GM23248 (cell line): ENCODE measurements around the gene LURAP1L. TPM values are rescaled to one million over a fixed set of nuclear protein-coding genes. Genes with fewer than 3 reads are reported as not detected.

ENCODE experiments used
- DNase-seq: peaks from one replicate; pipeline ENCODE4 v3.0.0-alpha.2; 2015
- H2AFZ ChIP-seq: fragments of 200-600 bp; sonication (generic); 2 replicates; pipeline ENCODE4 v1.6.1; 2016; ENCODE audit warnings: antibody characterized with exemption
- H3F3A ChIP-seq: fragments of 200-600 bp; sonication (generic); 2 replicates; pipeline ENCODE4 v1.6.1; 2016; ENCODE audit warnings: mild to moderate bottlenecking, antibody characterized with exemption, mixed run types; ENCODE audit not compliant: insufficient read depth
- H3K27ac ChIP-seq: fragments of 200-600 bp; sonication (generic); 2 replicates; pipeline ENCODE4 v1.5.1; 2016; ENCODE audit warnings: mild to moderate bottlenecking
- H3K27me3 ChIP-seq: fragments of 200-600 bp; sonication (generic); replicated peaks from 2 replicates; pipeline ENCODE4 v1.6.1; 2016; ENCODE audit warnings: mild to moderate bottlenecking; ENCODE audit not compliant: insufficient read depth
- H3K36me3 ChIP-seq: fragments of 200-600 bp; sonication (generic); 2 replicates; pipeline ENCODE4 v1.6.1; 2016; ENCODE audit warnings: low read depth, mild to moderate bottlenecking
- H3K4me1 ChIP-seq: fragments of 200-600 bp; sonication (generic); 2 replicates; pipeline ENCODE4 v1.6.1; 2016; ENCODE audit warnings: mild to moderate bottlenecking; ENCODE audit not compliant: insufficient read depth
- H3K4me2 ChIP-seq: fragments of 200-600 bp; sonication (generic); one replicate; pipeline ENCODE4 v1.6.1; 2016; ENCODE audit warnings: mild to moderate bottlenecking; ENCODE audit not compliant: unreplicated experiment
- H3K4me3 ChIP-seq: fragments of 200-600 bp; sonication (generic); 2 replicates; pipeline ENCODE4 v1.5.1; 2016; ENCODE audit warnings: mild to moderate bottlenecking
- H3K79me2 ChIP-seq: fragments of 200-600 bp; sonication (generic); 2 replicates; pipeline ENCODE4 v1.6.1; 2016; ENCODE audit warnings: mild to moderate bottlenecking; ENCODE audit not compliant: insufficient read depth
- H3K9ac ChIP-seq: fragments of 200-600 bp; sonication (generic); 2 replicates; pipeline ENCODE4 v1.6.1; 2016; ENCODE audit warnings: mild to moderate bottlenecking
- H3K9me2 ChIP-seq: fragments of 200-600 bp; sonication (generic); 2 replicates; pipeline ENCODE4 v1.6.1; 2016; ENCODE audit warnings: mixed run types, mild to moderate bottlenecking, moderate library complexity; ENCODE audit not compliant: insufficient read depth
- H3K9me3 ChIP-seq: fragments of 200-600 bp; sonication (generic); one replicate; pipeline ENCODE4 v1.6.1; 2017; ENCODE audit warnings: low read depth
- H4K20me1 ChIP-seq: fragments of 200-600 bp; sonication (generic); 2 replicates; pipeline ENCODE4 v1.6.0; 2016; ENCODE audit not compliant: insufficient read depth
- EZH2 ChIP-seq: fragments of 200-600 bp; sonication (generic); IDR thresholded peaks from 2 replicates; pipeline ENCODE4 v1.6.1; 2018; ENCODE audit warnings: antibody characterized with exemption, mild to moderate bottlenecking; ENCODE audit not compliant: insufficient read depth, poor library complexity, severe bottlenecking
- EZH2phosphoT487 ChIP-seq: fragments of 200-600 bp; sonication (generic); IDR thresholded peaks from 2 replicates; pipeline ENCODE4 v1.6.1; 2018; ENCODE audit warnings: antibody characterized with exemption, moderate library complexity, mild to moderate bottlenecking, low read depth; ENCODE audit not compliant: insufficient read depth
- WGBS, 2 experiments: methylation state at CpG; one replicate each; pipeline ENCODE4 v1.1.6; 2015 to 2017; ENCODE audit warnings: low lambda C conversion rate in 2 of 2, low coverage in 1 of 2; ENCODE audit errors: missing lambda C conversion rate in 2 of 2; 5-methylcytosine and 5-hydroxymethylcytosine counted together
- in situ Hi-C: fragments of 300-500 bp; cut with MboI; formaldehyde crosslinking; loops from 2 replicates; pipeline ENCODE4 v1.15.0; 2020
- polyA plus RNA-seq: library from polyadenylated mRNA; unstranded; fragments of >200 nt; fragmentation: Nextera tagmentation; extraction: Ambion mirVana; gene quantifications from 2 replicates; pipeline ENCODE4 v1.2.1, GENCODE V29; 2016
- total RNA-seq: library from RNA; depleted of rRNA; stranded (reverse); fragments of >200 nt; shearing (Covaris generic); gene quantifications from 2 replicates; pipeline ENCODE4 v1.2.3, GENCODE V29; 2014

Gene LURAP1L
- total and polyA plus RNA-seq, 2 experiments from 2014 or later, result 16.2 to 26.8 TPM

DNA sequence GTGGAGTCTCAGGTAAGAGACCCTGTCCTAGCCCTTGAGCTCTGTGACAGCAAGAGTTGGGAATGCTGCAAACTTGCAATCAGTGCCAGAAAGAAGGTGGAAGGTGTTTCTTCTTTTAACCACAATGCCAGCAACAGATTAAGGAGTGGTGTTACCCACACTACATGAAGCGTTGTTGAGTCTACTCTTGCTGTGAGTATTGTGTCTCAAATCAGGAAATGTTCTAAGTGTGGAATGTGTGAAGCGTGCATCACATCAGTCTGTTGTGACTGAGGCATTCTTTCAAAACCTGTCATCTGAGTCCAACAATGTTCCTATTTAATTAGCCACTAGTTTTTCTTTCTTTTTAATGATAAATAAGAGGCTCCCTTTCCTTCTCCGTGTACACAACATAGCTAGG is 2.9 kb upstream of the LURAP1L start:
- Histone ChIP-seq H3K9ac (peak overlapping the region; percentile 39; the same call in 1 of the 2 replicates), H4K20me1 (no peaks in the 10 kb centered on the region), H3K9me2 (no peaks in the 10 kb centered on the region), H3K36me3 (no peaks in the 10 kb centered on the region), H3K4me1 (peaks cover 16% of the 10 kb centered on the region), H3K27ac (peak overlapping the region; percentile 66), H3K79me2 (peaks cover 24% of the 10 kb centered on the region), H3K4me3 (peak overlapping the region; percentile 54), H3K27me3 (no peaks in the 10 kb centered on the region), H2AFZ (peak overlapping the region; percentile 35), H3K9me3 (no peaks in the 10 kb centered on the region), H3F3A (peaks cover 29% of the 10 kb centered on the region), H3K4me2 (peak overlapping the region; percentile 92)
- peak; percentile 80 for DNase-seq
- in situ Hi-C loops, result no loop called here
- no peak for TF ChIP-seq EZH2phosphoT487
- no peak for TF ChIP-seq EZH2
- WGBS, 2 experiments, result 0 to 5% methylated on average over 3 of the region's 3 CpGs

DNA sequence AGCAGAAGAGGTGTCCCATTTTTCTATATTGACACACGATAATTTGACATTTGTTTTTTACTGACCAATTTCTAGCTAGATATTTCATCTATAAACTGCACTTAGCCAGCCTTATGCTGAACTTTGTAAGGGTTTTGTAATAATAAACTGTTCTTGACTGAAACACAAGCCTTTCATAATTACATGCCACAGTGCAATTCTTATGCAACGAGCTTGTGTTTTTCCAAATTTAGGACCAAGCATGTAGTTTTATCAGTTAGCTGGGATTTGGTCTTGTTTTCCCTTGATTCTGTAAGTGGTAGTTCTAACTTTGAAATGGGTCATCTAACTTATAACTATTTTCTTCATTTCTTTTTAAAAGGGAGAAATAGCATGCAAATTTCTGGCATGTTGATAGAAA is 1.3 kb upstream of the LURAP1L start:
- H2AFZ ChIP-seq, result no peak overlapping the region
- H3K4me2 ChIP-seq, result no peak overlapping the region
- H3K9me2 ChIP-seq, result no peaks in the 10 kb centered on the region
- H3K27me3 ChIP-seq, result no peaks in the 10 kb centered on the region
- WGBS, 2 experiments, result 74 to 80% methylated on average over 2 of the region's 2 CpGs
- H3K27ac ChIP-seq, result no peak overlapping the region
- in situ Hi-C loops, result no loop called here
- no peak for TF ChIP-seq EZH2
- no peak for TF ChIP-seq EZH2phosphoT487
- peaks cover 9% of the 10 kb centered on the region; the same call in 1 of the 2 replicates for H3K36me3 ChIP-seq
- peaks cover 40% of the 10 kb centered on the region for H3K79me2 ChIP-seq
- H3K4me1 ChIP-seq, result peaks cover 27% of the 10 kb centered on the region
- no peak for DNase-seq
- H3K4me3 ChIP-seq, result no peak overlapping the region
- no peaks in the 10 kb centered on the region for H3K9me3 ChIP-seq
- no peak overlapping the region for H3K9ac ChIP-seq
- peaks cover 45% of the 10 kb centered on the region for H3F3A ChIP-seq
- no peaks in the 10 kb centered on the region for H4K20me1 ChIP-seq

DNA sequence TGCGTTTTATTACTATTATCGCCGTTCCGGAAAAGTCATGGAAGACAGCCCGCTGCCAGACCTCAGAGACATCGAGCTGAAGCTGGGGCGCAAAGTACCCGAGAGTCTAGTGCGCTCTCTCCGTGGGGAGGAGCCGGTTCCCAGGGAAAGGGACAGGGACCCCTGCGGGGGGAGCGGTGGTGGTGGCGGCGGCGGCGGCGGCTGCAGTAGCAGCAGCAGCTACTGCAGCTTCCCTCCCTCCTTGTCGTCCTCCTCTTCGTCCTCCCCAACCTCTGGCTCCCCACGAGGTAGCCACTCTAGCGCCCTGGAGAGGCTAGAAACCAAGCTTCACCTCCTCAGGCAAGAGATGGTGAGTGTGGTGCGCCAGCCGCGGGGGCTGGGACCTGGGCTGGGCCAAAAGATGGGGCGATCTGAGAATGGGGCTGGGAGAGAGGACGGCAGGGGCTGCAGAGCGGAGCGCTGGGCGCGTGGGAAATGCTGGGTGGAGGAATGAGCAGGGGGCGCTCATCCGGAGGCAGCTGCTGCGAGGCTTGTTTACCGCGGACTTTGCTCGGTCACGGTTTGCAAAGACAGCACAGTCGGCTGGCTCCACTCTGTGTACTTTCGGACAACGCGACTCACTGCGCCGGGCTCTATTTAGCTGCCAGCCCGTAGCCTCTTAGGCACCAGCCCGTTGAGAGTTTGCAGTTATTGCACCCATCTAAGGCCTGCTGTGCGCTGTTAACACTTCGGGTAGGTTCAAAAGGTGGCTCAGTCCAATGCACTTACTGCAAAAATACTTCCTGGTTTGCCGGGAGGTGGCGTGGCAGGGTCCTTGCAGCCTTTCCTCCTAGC is 1.1 kb downstream of the LURAP1L start:
- H3K36me3 ChIP-seq, result peaks cover 13% of the 10 kb centered on the region; the same call in 1 of the 2 replicates
- H3K27ac ChIP-seq, result peak overlapping the region; percentile 89
- peaks cover 35% of the 10 kb centered on the region for H3K4me1 ChIP-seq
- in situ Hi-C loops, result no loop called here
- H3K9ac ChIP-seq, result peak overlapping the region; percentile 86
- TF ChIP-seq EZH2, result no peak
- TF ChIP-seq EZH2phosphoT487, result no peak
- peak overlapping the region; percentile 73 for H2AFZ ChIP-seq
- H3F3A ChIP-seq, result peaks cover 45% of the 10 kb centered on the region
- no peaks in the 10 kb centered on the region for H3K9me3 ChIP-seq
- peak overlapping the region; percentile 99 for H3K4me3 ChIP-seq
- DNase-seq, result peak; percentile 94
- no peaks in the 10 kb centered on the region for H3K9me2 ChIP-seq
- peaks cover 64% of the 10 kb centered on the region for H3K79me2 ChIP-seq
- H3K4me2 ChIP-seq, result peak overlapping the region; percentile 88
- WGBS, 2 experiments, result 1 to 2% methylated on average over 40 to 44 of the region's 50 CpGs
- no peaks in the 10 kb centered on the region for H3K27me3 ChIP-seq
- H4K20me1 ChIP-seq, result no peaks in the 10 kb centered on the region

DNA sequence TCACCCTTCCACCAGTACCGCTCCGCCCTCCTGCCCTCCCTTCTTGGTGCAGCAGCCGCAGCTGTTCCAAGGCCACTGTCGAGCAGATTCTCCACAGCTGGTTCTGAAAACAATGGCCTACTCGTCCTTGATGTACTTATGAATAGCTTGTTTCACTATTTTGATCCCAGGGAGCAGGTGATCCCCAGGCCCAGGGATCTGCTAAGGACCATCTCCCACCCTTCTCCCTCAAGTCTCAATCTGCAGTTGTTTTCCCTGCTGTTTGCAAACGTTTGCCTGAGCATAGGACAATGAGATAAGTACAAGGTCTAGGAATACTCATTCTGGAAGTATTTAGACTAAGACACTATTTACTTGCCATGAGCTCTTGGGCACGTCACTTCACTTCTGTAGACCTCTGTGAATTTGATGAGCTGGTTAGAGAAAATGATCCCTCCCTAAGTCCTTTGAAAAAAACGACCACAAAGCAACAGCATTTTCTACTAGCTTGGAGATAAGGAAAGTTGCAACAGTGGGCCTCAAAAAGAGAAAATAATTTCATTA is 1.8 kb downstream of the LURAP1L start:
- no peaks in the 10 kb centered on the region for H3K27me3 ChIP-seq
- H3K27ac ChIP-seq, result peak overlapping the region; percentile 89
- WGBS, 2 experiments, result 2% methylated on average over 8 of the region's 8 CpGs
- no peaks in the 10 kb centered on the region for H4K20me1 ChIP-seq
- H2AFZ ChIP-seq, result peak overlapping the region; percentile 73
- peaks cover 70% of the 10 kb centered on the region for H3K79me2 ChIP-seq
- H3K9me2 ChIP-seq, result no peaks in the 10 kb centered on the region
- peak; percentile 73 for DNase-seq
- H3K4me1 ChIP-seq, result peaks cover 32% of the 10 kb centered on the region
- H3F3A ChIP-seq, result peaks cover 44% of the 10 kb centered on the region
- H3K4me2 ChIP-seq, result peak overlapping the region; percentile 88
- TF ChIP-seq EZH2 (no peak), EZH2phosphoT487 (no peak)
- peaks cover 13% of the 10 kb centered on the region; the same call in 1 of the 2 replicates for H3K36me3 ChIP-seq
- H3K9me3 ChIP-seq, result no peaks in the 10 kb centered on the region
- H3K4me3 ChIP-seq, result peak overlapping the region; percentile 99
- in situ Hi-C loops, result no loop called here
- H3K9ac ChIP-seq, result peak overlapping the region; percentile 86
